Middle frontal gyrus (tissue), 1 donor: ENCODE data around the gene HCRTR1.
A peak's percentile ranks its signal among the peaks of the same experiment; 100 is the strongest.

ENCODE experiments used
- DNase-seq: peaks from one replicate; pipeline ENCODE4 v3.0.0-alpha.2; 2015; ENCODE audit warnings: low spot score; ENCODE audit errors: extremely low spot score

Gene HCRTR1

DNA sequence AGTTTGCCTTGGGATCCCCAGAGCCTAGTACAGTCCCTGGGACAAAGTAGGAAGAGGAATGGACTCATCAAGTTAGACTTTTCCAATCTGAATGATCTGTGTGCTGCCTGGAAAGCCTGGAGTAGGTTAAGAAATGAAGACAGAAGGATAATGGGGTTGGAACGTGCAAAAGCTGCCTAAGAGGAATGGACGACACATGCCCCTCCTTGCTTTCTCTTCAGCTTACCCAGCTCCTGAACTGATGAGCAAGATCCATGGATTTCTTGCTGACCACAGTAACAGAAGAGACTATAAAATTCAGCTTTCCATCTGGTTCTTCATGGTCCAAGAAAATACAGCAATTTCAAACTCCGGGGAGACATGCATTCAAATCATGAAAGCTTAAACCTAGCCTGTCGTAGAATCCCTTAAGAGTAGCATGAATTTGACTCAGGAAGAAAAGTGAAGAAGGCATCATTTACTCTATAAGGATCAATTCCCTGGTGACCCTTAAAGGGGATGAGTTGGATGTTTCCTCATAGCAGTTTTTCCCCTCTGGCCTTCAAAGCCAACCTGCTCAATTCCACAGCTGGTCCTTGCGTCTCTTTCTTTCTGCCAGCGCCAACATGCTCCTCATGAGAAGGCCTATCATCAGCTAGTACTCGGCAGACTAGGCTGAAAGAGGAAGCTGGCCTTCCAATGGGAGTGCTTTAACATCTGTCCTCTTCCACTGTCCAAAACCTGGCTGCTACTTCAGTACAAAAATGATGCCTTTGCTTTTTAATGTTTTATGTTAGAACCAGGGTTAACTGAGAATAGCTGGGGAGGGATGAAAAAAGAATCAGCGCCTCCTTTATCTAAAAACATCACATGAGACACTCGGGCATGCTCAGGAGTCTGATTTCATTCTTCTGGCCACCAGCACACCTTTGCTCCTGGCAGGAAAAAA is 32.9 kb downstream of the HCRTR1 start:
- DNase-seq = no peak

DNA sequence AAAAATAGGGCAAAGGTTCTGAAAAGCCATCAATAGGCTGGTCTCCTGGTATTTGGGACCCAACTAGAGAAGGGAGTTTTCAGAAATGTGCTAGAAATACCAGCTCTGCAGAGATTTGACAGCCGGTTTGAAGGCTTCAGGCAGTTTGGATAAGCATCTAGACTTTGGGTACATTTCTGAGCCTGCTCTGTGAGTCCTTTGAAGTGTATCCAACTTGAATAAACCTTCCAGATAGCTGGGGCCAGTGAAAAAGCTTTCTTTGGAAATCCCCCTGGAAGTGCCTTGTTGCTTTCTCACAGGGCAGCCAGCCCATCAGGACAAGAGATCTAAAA is 33.6 kb downstream of the HCRTR1 start:
- DNase-seq = no peak

DNA sequence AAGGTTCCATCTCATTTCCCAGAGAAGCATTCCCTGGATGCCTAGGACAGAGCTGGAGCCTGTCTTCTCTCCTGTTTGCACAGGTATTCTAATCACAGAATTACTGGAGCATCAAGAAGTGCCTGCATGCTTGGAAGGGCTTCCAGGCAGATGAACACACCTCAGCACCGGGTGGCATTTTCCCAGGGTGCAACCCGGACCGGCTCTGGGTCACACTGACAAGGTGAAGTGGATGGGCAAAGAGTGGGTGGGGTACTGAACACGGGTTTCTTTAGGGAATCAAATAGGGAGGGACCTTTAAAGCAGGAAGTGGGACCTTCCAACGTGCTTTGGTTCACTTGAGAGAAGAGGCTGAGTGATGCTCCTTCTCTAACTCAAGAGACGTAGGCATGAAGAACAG is 34.3 kb downstream of the HCRTR1 start:
- no peak for DNase-seq

DNA sequence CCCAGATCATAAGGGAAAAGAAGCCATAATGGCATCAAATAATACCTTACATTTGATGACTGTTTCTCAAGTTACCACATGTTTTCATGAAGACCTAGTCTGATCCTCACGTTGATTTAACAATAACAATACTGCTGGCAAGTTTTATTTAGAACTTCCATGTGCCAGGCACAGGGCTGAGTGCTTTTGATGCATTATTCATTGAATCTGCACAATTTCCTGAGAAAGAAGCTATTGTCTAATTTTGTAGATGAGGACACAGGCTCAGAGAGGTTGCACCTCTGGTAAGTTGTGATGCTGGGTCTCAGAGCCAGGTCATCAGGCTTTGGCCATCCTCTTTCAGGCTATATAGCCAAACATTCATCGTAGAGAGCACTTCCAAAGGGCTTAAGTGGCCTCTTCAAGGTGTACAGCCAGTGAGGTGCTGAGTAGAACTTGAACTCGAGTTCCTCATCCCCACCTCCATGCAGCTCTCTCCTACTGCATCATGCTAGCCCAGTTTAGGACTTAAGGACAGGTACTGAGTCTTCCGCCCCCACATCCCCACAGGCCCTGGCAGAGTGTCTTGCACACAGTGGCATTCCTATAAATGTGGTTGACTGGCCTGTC is 35.5 kb downstream of the HCRTR1 start:
- DNase-seq = no peak

DNA sequence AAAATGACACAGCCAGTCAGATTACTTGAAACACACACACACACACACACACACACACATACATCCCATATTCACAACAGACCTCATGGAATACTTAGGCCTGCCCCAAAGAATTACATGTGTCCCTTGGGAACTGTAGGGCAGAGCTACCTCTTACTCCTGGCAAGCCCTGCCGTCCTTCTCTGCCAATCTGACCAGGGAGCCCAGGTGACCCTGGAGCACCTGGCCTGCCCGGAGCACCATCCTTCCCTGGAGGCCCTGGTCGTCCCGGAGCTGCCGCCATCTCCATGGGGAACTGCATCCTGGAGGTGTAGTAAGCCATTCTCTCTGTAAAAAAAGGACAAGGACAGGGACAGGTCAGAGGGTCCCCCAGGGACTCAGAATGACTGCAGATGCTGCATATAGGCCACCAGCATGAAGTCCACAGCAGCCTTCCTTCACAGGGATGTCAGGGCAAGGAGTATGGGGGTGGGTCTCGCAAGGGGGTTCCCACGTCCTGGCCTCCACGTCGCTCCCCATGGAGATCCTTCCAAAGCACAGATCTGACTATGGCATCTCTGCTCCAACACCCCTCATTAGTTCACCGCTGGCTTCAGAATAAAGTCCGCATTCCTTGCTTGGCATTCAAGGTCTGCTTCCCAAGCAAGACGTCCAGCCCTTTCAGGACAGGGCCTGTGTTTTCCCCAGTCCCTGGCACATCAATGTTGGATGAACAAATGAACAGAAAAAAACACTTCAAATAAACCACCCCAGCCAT is 36.4 kb downstream of the HCRTR1 start:
- no peak for DNase-seq

DNA sequence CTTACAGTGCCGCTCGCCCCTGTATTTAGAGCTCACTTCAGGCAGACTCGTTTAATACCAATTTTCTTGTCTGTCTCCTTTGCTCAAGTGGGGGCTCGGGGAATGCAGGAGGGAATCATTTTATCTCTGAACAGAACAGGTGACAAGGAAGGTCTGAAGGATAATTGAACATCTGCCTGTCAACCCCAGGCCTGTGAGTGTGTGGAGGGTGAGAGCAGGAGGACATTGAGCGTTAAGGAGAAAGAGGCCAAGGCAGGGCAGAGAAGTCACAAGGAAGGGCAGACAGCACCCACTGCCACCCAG is 36.9 kb downstream of the HCRTR1 start:
- DNase-seq = no peak

DNA sequence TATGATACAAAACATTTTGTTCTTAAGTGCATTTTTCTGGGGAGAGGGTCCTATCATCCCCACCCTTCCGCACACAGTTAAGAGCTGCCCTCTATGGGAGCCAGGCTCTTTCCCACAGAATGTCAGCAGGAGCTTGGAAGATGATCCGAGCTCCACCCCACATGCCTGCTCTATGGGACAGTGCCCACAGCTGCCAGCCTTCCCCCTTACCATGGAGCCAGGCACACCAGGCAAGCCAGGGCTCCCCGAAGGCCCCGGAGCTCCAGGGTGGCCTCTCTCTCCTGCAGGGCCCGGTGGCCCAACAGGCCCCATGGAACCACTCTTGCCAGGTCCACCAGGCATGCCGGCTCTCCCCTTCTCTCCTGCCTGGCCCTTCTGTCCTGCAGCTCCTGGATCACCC is 37.6 kb downstream of the HCRTR1 start:
- no peak for DNase-seq

DNA sequence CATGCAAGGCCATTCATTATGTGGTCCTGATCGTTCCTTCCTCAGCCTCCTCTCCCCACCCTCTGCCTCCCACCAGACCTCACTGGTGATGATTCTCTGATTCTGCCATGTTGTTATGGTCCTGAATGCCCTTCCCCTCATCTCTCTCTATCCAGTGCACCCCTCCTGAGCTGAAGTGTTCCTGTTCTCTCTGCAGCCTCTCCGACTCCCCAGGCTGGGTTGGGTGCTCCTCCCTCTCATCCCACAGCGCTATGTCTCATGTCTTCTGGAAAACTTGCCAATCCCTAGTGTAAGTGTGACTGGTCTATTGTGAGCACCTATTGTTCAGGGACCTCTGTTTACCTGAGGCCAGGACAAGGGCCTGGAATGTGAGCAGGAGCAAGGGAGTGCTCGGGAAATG is 38.3 kb downstream of the HCRTR1 start:
- no peak for DNase-seq

DNA sequence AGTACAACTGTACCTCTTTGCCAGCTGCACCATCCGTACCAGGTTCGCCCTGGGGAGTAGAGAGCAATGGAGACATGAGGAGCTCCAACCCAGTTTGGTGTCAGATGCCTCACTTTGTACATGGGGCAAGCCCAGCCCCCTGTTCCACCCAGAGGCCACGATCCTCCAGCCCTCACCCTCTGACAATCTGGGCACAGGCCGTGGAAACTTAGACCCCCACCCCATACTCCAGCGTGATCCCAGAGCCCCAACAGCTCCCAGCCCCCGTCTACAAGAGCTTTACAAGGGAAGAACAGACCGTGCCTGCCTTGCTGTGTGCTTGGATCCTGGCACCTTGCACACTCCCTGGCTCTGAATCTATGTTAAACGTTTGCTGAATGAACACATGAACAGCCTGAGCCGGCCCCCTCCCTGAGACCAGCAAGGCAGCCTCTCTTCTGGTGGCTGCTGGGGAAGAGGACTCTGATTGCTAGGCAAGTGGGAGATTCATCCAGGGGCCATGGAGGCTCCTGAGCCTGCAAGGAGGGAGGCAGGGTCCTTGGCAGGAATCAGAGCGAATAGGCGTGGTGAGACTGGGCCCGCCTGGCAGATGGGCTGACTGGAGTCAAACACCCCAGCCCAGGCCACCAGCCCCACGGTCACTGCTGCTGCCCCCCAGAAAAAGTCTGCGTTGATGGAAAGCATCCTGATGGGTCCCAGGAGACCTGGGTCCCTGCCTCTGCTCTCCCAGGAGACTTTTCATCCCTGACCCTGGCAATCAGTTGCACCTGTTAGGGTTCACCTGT is 39.7 kb downstream of the HCRTR1 start:
- no peak for DNase-seq

DNA sequence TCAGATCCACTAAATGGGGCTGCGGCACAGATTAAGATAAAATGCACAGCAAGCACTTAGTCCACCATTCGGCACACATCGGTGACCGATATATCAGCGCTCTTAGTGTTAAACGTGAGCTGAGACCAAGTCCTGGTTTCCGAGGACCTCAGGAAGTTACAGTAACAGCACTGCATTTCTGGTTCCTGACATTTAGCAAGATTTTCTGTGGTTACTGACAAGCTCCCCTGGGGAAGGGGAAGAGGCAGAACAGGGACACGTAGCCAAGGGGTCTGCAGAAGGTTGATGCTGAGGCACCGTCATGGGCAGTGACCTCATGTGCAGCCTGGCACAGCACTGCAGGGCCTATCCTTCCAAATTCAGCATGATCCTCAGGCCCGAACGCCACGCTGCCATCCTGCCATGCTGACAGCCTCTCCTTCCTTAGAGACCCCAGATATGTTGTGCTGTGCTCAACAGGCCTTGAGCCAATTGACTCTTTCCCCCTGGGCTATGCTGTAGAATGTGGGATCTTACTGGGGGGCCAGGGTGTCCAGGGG is 40.6 kb downstream of the HCRTR1 start:
- no peak for DNase-seq

DNA sequence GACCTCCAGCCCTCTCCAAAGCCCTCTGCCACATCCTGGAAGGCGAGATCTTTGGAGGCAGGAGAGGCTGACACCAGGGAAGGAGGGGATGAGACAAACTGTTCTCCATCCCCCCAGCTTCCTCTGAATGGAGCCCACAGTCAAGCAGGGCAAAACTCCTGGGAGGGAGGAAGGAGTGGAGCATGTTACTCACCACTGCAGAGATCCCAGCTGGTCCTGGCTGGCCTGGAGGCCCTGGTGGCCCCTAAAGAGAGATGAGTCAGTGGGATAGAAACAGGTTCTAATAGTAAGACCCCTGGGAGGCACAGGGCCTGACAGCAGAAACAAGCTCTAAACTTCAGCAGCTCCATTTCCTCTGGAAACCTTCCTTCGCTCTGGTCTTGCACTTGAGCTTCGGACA is 41.2 kb downstream of the HCRTR1 start:
- no peak for DNase-seq

DNA sequence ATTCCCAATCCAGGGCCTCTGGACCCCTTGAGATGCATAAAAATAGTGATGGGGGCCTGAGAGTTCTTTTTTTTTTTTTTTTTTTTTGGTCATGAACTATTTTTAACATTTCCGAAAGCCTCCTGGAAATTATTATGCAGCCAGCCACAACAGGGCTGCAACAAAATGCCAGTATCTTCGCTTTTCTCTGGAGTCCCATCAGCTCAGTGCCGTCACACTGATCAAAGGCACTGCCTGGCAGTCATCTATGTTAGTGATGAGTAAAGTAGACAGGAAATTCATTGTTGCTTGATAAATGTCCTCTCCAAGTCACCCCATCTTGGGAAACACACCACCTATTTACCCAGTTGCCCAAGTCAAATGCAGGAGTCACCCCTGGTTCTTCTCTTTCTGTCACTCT is 42.4 kb downstream of the HCRTR1 start:
- no peak for DNase-seq

DNA sequence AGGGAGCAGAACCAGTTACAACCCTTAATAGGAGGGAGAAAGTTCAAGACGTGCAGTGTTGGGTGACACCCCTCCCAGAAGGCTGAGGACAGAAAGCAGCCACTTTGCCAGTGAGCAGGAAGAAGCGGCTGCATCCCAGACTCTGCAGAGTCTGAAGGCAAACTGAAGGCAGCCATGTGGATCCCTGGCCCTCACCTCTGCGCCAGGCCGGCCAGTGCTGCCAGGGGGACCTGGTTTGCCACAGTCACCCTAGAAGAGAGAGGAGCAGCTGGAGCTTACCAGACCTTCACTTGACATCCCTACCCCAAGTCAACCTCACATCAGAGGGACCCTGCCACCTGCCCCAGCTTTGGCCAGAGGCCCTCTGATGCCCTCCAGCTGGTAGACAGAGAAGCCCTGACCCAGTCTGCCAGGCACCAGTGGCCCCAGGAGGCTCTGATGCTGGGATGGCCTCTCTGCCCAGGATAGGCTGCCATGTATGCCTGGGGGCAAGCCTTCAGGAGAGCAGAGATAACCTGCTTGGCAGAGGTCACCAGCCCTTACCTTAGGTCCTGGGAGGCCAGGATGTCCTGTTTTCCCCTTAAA is 43.5 kb downstream of the HCRTR1 start:
- DNase-seq = no peak

DNA sequence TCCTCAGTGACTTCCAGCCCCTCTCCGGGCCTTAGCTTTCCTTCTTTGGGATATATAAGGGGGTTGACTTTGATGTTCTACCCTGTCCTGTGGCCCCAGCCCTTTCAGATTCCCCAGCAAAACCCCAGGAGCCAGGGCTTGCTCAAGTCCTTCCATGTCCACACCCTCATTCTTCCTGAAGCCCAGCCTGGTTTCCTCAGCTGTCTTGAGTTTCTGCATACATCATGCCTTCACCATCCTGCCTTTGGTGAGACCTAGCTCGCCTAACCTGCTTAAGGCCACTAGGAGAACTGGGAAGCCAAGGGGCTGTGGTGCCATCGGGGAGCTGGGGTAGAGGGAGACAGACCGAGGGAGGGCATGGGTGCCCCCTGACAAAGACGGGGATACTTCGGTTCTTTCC is 44.4 kb downstream of the HCRTR1 start:
- DNase-seq = no peak

DNA sequence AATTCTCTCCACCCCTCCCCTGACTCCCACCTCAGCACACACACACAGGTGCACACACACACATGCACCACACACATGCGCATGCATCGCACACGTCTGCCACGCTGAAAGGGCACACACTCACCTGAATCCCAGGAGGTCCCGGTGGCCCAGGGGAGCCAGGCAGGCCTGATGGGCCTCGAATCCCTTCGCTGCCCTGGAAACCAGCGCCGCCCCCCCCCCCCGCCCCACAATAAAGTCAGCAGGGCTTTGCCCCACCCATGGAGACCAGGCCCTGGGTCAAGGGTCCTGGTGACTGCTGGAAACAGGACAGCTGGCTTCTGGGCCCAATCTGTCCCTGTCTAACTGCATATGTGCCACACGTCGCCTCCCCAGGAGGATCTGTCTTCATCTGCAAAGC is 45.0 kb downstream of the HCRTR1 start:
- no peak for DNase-seq

DNA sequence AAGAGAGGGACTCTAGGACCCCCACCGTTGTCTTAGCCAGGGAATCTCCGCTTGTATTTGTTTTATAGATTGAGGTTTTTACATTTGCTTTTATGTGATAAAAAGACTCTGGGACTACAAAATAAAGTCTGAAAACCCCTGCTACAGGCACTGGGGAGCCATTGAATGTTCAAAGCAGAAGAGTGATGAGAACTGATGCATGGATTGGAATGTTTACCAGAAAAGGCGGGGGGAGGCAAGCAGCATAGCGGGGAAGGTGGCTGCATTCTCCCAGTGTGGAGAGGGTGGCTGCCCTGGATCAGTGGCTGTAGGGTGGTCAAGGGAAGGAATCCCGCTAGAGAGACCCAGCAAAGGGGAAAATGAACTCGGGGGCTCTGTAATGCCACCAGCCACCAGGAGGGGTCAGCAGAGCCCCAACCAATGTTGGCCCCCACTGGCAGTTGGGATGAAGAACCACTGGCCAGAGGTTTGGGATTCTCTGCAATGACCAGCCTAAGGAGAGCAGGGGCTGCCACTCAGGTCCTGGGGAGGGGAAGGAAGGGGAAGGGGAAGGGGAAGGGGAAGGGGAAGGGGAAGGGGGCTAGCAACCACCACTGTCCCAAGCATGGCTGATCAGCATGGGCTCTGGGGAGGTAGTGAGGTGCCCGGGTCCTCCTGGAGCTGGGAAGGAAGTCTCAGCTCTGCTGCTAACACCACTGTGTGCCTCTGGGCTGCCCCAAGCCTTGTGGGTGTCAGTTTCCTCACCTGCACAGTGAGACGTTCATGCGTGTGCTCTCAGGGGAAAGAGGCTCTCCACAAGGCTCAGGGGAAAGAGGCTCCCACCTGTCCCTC is 46.3 kb downstream of the HCRTR1 start:
- peak; percentile 16 for DNase-seq

DNA sequence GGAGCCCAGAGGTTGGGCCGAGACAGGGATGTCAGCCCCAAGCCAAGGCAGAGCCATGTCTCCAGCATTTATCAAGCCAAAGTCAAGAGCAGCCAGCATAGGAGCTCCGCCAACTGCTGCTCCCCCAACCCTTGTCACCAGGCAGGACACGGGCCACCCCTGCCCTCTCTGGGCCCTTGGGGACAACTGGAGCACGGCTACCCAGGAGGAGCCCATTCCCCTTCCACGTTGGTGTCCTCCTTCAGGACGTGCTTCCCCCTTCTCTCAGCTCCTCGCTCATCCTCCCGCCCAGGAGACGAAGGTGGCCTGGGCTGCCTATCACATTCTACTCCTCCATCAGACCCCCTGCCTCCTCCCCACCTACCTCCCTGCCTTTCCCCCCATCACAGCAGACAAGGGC is 47.0 kb downstream of the HCRTR1 start:
- DNase-seq = no peak

DNA sequence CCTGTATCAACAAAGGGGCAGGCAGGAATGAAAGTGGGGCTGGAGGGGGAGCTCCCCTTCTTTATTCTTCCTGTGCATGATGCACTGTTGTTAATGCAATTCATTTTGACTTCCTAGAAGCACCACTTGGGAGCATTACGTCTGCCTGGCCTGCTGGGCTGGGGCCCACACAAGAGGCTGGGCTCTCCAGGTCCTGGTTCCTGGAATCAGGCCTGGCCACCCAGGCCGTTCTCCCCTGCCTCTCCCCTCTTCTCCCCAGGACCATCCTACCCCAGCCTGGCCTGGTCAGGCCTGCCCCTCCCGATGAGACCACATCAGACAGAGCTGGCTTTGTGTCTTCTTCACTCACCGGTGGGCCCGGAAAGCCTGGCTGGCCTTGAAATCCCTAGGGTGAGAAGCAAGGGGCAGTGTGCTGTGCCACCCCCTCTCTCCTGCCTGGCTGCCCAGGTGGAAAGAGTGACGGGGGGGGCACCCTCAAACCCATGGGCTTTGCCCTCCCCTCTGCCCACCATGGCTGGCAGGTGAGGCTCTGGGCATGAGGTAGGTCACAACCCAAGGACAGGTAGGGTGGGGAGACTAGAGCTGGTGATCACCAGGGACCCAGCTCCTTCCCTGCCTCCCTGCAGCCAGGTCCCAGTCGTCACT is 47.9 kb downstream of the HCRTR1 start:
- DNase-seq = no peak

DNA sequence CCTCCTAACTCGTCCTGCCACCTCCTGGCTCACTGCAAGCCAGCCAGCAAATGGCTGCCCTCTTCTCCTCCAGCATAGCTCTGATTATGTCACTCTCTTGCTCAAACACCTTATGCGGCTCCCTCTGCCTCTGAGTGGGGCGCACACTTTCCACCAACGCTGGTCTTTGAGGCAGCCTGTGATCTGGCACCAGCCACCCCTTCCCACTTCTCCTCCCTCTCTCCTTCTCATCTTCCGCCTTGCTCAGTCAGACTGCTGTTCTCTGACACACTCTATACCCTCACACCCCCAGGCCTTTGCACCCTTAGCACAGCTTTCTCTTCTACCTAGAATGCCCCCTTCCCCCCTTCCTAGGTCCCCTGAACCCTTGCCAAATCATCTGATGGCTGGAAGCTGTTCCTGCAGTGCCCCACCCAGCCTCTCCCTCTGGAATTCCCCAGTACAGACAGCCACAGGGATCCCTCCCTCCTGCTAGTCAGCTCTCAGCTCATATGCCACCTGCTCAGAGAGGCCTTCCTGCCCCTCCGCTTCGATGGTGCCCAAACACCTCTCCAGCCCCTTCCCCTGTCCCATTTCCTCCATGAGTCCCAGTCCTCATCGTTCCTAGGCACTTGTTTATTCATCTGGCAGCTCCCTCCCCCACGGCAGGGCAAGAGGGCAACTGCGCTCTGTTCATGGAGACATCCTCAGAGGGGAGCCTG is 48.9 kb downstream of the HCRTR1 start:
- DNase-seq = peak; percentile 42
